RWPE2 (cell line): Measurements from ENCODE around the gene FIP1L1.

Experiments
- ATAC-seq: fragments of 200-7000 bp; cut with Tn5 transposase; 3 replicates; pipeline ENCODE4 v1.9.1; 2021; ENCODE audit warnings: low read depth
- DNase-seq: peaks from one replicate; pipeline ENCODE4 v3.0.0-alpha.2; 2020; ENCODE audit warnings: low spot score
- H3K27ac ChIP-seq: fragments of 450-650 bp; 2 replicates; pipeline ENCODE4 v1.5.1; 2017; ENCODE audit warnings: mild to moderate bottlenecking; ENCODE audit not compliant: poor library complexity, severe bottlenecking
- H3K27me3 ChIP-seq: fragments of 250-450 bp; sonication (Bioruptor Pico); 2 replicates; pipeline ENCODE4 v1.5.1; 2021; ENCODE audit warnings: mild to moderate bottlenecking, moderate library complexity; ENCODE audit not compliant: insufficient read depth, poor library complexity, severe bottlenecking
- H3K36me3 ChIP-seq: fragments of 250-450 bp; sonication (Bioruptor Pico); 2 replicates; pipeline ENCODE4 v1.5.1; 2020; ENCODE audit warnings: low read depth, mild to moderate bottlenecking, moderate library complexity
- H3K4me1 ChIP-seq: fragments of 250-450 bp; sonication (Bioruptor Pico); 2 replicates; pipeline ENCODE4 v1.5.1; 2021; ENCODE audit warnings: mild to moderate bottlenecking, moderate library complexity; ENCODE audit not compliant: insufficient read depth, poor library complexity, severe bottlenecking
- H3K4me3 ChIP-seq: fragments of 250-450 bp; sonication (Bioruptor Pico); 2 replicates; pipeline ENCODE4 v1.5.1; 2021; ENCODE audit warnings: mild to moderate bottlenecking, moderate library complexity; ENCODE audit not compliant: severe bottlenecking
- H3K9me3 ChIP-seq: fragments of 250-450 bp; sonication (Bioruptor Pico); 2 replicates; pipeline ENCODE4 v1.5.1; 2021; ENCODE audit warnings: mild to moderate bottlenecking, moderate library complexity; ENCODE audit not compliant: severe bottlenecking
- CTCF ChIP-seq: fragments of 450-650 bp; IDR thresholded peaks from one replicate; pipeline ENCODE4 v1.5.1; 2017; ENCODE audit warnings: mild to moderate bottlenecking, moderate library complexity; ENCODE audit not compliant: poor library complexity, severe bottlenecking

Gene FIP1L1

DNA sequence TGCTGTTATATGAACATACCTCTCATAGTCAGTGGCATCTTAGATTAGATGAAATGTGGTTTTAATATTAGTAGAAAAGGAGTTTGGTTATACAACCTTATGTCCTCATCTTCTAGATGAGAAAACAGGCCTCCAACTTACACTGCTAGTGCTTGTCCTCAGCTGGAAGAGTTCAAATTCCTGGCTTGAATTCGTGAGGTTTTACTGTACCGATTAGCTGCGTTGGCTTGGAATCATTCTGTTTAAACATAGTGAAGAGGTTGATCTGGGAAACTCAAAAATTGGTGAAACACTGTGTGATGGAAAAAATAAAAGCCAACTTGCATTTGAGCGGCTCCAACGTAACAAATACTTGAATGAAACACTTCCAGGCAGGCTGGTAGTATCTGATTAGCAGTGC lies 132.9 kb downstream of the FIP1L1 start:
- no peak overlapping the region for H3K4me3 ChIP-seq
- ATAC-seq, result no peak
- DNase-seq, result no peak
- no peaks in the 10 kb centered on the region for H3K9me3 ChIP-seq
- no peak overlapping the region for H3K27ac ChIP-seq
- no peaks in the 10 kb centered on the region for H3K4me1 ChIP-seq
- TF ChIP-seq CTCF, result no peak
- no peaks in the 10 kb centered on the region for H3K27me3 ChIP-seq
- no peaks in the 10 kb centered on the region for H3K36me3 ChIP-seq
